ENCODE data around the gene RTN4R.
"Not testable (repeated sequence)": the region's sequence is repeated elsewhere in the genome, so short reads cannot be mapped to it uniquely, and the experiment has no call there.

The RTN4R gene

DNA sequence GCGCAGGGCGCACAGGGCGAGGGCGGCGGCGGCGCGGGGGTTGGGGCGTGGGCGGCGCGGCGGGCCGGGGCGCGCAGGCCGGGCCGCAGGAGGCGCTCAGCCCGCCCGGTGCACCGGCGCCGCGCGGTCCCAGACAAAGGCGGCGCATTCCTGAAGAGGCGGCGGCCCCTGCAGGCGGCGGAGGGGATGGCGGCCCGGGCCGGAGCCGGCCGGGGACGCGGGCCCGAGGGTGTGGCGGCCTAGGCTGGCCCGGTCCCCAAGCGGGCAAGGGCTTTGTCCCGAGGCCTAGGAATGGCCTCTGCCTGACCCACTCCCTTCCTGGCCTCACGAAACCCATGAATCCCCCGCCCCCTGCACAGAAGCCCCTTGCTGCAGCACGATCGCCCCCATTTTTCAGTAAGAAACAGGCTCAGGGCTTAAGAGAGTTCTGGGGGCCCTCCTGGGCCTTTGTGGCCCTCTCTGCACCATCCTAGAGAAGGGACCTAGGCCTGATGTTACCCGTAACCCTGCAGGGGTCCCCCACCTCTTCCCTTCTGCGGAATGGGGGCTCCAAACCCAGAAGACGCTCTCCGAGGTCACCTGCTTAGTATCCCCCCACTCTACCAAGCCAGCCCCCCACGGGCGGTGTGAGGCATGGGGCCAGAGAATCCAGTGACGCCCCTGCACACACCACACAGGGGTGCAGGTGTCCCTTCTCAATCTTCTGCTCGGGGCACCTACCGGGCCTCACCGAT, at the start of gene RTN4R:
RTN4R (minus strand) TSS at position 40 of the 734 bp plus-strand sequence. CDS start 226 bp downstream, outside the sequence.
- peak; percentile 36 for DNase-seq

DNA sequence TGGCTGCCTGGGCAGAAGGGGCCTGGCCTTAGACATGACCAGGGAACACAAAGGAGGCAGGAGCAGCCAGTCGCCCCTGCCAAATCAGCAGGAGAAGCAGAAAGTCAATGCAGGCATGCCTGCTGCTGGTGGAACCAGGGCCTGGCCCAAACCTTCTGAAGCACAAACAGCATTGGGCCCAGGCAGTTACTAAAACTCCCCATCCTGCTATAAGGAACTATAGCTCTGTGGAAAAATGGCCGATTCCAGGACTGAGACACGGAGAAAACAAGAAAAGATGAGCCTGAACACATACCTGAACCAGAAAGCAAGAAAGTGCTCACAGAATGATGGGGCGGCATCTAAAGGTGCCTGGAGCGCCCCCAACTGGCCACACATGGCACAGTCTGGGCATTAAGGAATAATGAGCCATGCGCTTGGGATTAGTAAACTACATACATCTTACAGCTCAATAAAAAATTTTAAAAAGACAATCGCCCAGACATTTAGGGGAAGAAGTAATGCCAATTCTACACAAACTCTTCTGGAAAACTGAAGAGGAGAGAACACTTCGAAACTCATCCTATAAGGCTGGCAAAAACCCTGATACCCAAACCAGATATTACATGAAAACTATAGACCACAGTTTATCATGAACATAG, 49.4 kb upstream of the RTN4R start:
- not testable (repeated sequence) for DNase-seq

DNA sequence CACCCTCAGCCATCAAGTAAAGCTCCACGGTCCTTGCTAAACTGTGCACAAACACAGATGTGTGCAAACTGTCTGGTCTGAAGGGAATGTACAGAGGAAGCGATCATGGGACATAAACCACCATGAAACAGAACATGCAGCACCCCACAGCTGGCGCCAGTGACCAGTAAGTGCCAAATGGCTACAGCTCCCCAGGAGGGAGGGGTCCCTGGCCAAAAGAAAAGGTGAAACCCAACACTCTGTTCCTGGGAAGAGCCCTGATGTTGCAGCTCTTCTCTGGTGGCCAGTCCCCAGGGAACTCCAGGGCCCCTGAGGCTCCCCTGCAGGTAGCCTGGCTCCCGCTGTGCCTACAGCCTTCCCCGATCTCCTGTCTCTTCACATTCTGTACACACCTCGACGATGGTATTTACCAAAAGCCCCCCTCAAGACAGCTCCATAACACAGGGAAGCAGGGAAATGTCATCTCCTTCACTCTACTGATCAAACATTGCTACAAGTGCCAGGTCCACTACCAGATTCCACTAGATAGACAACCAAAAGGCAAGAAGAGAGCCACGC, 48.8 kb upstream of the RTN4R start:
- DNase-seq, result no peak

DNA sequence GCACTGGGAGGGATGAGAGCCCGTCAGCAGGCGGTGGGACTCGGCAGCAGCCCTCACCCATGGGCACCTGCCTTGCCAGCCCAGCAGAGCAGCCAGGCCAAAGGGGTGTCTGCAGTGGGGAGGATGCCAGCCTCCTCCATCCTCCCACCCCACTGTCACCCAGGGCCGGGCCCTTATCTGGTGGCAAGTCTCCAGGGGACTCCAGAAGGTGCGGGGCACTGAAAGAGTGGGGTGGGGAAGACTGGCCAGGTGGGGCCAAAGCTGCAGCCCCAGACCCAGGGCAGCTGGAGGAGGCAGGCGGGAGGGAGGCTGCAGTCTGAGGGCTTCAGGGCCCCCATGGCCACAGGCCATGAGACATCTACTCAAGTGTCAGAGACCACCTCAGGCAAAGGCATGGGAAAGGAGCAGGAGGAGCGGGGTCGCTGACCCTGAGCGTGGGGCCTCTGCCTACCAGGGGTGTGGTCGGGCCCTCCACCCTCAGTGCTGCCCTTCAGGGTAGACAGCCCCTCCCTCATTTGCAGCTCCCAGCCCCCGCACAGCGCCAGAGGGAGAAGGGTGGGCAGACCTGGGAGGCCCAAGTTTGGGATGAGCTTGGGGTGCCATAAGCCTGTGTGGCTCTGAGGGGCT, 48.2 kb upstream of the RTN4R start:
- DNase-seq, result no peak

DNA sequence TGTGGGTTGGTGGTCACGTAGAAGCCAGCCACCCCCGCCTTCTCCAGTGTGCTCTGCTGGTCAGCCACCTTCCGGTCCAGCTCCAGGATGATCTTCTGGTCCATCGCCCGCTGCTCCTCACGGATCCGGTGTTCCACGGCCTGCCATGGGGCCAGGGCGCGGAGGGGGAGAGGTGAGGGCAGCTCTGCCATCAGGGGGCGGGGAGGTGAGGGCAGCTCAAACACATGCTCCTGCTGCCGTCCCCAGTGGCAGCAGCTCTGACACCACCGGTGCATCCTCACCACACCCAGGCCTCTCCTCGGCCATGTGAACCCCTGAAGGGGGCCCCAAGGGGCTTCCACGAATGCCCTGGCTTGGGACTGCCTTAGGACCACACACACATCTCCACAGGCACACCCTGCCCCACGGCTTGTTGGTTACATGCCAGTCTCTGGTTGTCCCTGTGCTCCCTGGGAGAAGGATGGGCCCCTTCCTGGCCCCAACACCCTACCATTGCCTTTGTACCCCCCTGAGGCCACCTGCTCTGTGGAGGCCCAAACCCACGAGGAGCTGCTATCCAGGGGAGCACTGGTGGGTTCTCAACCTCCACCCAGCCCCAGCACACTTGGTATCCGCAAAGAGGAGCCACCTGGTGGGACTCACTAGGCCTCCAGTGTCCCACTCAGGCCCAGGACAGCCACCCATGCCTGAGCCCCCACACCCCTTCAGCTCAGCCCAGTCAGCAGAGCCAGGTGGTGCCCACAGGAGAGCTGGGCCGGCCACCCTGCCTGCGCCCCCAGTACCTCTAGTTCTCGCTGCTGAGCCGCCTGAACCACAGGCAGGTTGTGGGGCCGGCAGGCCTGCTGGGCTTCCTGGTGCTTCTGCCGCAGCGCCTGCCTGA, 47.5 kb upstream of the RTN4R start:
- DNase-seq, result no peak

DNA sequence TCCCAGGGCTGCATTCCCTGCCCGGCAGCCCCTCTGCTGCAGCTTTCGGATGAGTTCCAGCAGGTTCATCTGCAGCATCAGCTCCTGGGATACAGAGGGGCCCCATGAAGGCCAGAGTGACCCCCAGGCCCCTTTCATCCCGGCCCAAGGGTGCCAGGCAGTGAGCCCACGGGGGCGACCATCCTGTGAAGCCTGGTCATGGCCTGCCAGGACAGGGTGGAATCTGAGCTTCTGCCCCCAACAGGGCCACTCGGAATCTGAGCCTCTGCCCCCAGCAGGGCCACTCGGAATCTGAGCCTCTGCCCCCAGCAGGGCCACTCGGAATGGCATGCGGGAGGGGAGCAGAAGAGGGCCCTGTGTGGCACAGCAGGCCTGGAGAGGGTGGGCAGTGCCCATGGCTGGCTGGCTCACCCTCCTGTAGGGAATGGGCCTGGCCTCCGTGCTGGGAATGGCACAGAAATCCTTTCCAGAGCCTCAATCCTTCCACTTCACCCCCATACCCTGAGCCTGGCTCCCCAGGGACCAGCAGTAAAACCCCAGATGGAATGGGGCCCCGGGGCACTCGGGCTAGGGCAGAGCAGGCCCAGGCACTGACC, 46.7 kb upstream of the RTN4R start:
- DNase-seq, result not testable (repeated sequence)

- DNase-seq, result not testable (repeated sequence)
Observed at GRCh38 chr22:20314206-20314605, 46.1 kb upstream of the RTN4R start.

GRCh38 chr22:20313306-20314077, 45.4 kb upstream of the RTN4R start:
- DNase-seq, result not testable (repeated sequence)

DNA sequence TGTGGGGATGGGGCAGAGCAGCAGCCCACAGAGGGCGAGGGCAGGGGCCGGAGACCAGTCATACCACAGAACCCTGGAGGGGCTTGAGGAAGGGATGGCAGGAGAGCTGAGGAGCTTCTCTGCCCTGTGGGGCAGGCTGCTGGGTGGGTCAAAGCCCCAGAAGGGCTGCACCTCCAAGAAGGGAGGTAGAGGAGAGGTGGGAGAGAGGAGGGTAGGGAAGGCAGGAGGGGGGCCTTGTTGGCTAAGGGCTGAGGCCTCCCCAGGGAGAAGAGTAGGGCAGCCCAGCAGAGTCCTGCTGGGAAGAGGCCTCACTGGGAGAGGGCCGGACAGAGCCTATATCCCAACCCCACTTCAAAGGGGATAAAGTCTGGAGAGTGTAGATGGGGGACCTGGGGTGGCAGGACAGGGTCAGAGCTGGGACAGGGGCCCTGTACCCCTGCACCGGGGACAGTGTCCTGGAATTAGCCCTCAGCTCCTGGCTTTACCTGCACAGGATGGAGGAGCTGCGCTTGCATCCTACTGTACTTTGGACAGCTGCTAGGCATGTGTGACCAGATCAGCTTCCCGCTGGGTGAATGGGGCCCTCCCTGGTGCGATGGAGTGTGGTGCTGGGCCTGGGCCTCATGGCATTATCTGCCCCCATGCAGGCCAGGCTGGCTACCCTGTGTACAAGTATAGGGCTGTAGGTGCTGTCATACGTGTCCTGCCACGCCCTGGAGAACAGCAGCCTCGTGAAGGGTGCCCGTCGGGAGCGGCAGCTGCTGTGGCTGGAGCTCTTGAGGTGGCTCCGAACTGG, 44.5 kb upstream of the RTN4R start:
- DNase-seq, result no peak

GRCh38 chr22:20311249-20312062, 43.3 kb upstream of the RTN4R start:
- DNase-seq, result not testable (repeated sequence)

GRCh38 chr22:20310773-20311172, 42.7 kb upstream of the RTN4R start:
- not testable (repeated sequence) for DNase-seq

DNA sequence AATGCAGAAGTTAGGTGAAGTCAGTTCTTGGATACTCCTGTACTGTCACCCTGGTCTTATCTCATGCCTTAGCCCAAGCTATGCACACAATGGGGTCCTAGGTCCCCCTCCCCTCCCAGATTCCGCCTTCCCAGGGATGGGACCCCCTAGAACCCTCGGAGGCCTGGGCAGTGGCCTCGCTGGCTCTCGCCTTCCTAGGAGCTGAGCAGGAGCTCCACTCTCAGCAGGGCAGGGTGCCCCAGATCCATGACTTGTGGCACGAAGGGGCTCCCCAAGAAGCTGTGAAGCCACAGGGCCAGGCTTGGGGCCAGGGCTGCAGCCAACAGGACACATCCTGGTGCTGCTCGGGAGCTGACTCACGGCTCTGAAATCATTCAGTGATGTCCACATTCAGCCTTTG, 42.1 kb upstream of the RTN4R start:
- DNase-seq, result not testable (repeated sequence)

DNA sequence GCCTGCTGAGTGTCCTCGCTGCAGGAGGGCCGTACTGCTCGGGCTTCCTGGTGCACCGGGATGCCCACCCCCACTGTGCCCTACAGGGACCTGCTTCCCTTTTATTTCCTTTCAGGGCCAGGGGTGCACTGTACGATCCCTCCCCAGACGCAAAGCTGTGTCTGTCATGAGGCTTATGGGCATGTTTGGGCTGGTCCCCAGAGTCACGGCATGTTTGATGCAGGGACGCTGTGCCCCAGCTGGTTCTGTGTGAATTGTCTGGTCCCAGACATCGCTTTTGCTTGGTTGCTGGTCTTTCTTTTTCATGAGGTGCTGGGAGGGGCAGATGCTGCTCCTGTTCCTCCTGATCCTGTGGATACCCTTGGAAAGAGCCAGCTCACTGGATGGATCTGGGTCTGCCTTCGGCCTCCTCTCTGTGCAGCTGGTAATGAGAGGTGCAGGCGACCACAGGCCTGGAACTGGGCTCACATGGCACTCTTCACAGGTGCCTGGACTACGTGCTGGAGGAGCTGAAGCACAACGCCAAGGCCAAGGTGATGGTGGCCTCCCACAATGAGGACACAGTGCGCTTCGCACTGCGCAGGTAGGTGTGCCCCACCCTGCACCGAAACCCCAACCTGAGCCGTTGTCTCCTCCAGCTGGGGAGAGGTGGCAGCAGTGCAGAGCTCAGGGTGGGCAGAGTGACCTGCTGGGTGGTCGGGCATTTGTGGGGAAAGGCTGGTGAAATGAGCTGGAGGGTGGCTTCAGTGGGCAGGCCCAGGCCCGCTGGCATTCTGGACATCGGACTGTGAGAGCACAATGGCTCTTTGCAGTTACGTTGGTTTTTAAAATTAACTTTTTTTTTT, 40.9 kb upstream of the RTN4R start:
- DNase-seq, result not testable (repeated sequence)

DNA sequence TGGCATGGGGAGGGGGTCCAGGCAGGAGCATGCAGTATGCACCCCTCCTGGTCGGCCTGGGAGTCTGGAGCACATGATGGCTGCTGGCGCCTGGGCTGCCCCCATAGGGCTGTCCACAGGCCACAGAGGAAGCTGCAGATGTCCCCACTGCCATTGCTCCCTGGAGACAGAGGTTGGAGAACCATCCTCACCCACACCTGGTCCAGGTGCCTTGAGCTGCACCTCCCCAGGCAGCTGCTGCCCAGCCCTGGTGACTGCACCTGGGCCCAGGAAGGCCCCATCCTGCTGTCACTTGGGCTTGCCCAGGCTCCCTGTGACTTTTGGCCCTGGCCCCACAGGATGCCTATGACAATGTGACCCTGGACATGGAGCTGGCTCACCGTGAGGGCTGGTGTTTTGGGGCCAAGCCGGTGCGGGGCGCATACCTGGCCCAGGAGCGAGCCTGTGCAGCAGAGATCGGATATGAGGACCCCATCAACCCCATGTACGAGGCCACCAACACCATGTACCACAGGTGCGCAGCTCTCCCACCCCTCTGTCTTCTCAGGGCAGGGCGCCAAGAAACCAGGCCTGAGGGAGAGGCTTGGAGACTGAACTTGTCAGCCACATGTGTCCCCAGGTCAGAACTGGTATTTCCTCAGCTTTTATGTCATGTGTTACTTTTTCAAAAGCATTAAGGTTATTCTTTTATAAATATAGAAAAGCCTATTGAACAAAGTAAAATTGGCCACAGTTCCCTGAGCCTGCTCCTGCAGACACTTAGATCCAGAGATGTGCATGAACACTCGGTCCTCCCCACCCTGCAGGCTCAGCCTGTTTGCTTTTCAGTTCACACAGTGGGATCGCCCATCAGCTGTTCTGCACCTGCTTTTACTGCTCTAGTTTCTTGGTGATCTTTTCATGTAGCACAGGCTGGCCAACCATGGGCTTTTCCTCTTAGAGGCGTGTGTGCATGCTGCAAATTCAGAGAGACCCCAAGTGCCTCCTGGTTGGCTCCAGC, 39.6 kb upstream of the RTN4R start:
- DNase-seq, result not testable (repeated sequence)

DNA sequence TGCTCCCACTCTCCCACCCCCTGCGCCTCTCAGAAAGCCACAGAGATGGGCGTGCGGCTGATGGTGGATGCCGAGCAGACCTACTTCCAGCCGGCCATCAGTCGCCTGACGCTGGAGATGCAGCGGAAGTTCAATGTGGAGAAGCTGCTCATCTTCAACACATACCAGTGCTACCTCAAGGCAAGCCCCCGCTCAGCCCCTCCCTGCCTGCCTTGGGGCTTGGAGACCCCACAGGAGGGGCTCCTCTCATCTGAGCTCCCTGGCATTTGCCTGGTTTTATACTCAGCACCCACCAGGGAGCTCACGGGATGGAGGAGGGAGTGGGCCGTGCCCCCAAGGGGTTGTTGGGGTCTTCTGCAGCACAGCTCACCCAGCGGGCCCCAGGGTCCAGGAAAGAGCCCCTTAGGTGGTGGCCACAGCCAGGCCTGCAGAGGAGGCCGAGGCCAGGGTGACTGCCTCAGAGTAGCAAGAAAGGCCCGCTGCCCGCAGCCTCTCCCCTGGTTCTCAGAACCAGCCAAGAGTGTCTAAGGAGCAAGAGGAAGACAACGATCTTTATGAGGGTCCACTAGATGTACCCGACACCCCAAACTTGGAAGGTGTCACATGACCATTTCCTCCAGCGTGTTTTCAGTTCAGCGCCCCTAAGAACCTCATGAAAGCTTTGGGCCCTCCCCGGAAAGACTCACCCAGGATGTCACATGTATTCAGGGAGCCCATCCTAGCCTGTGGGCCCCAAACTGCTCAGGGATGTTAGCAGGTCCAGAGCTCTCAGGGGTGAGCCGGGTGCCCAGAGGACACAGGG, 38.7 kb upstream of the RTN4R start:
- not testable (repeated sequence) for DNase-seq

DNA sequence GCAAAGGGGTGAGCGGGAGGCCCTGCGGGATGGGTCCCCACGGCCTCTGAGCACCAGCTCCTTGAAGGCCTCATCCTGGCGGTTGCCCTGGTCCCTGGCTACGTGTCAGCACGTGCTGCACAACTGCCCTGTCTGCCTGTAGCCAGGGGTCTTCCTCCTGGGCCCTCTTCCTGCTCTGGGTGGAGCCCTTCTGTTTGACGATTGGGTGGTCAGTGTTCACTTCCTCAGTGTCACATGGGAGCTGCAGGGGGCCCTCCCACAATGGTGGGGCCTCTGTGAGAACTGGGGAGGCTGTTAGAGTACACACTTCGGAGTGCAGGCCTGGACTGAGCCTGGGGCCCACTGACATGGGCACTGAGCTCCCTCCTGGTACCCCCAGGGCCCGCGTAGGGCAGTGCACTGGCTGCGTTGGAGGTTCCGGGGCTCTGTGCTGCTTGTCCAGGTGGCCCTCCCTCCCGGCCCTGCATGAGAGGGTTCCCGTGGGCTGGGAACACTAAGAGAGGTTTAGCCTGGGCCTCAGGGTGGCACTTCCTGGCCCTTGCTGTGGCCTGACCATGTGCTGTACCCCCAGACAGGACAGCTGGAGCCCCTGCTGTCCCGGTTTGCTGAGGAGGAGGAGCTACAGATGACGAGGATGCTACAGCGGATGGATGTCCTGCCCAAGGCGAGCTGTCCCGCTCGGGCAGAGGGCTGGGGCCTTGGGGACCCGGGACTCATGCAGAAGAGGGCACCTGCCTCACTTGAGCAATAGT, 38.0 kb upstream of the RTN4R start:
- DNase-seq, result no peak
